Measurements from ENCODE around the gene RABEPK.
A peak's percentile ranks its signal among the peaks of the same experiment; 100 is the strongest.
"Not testable (repeated sequence)": the region's sequence is repeated elsewhere in the genome, so short reads cannot be mapped to it uniquely, and the experiment has no call there.

Gene RABEPK

DNA sequence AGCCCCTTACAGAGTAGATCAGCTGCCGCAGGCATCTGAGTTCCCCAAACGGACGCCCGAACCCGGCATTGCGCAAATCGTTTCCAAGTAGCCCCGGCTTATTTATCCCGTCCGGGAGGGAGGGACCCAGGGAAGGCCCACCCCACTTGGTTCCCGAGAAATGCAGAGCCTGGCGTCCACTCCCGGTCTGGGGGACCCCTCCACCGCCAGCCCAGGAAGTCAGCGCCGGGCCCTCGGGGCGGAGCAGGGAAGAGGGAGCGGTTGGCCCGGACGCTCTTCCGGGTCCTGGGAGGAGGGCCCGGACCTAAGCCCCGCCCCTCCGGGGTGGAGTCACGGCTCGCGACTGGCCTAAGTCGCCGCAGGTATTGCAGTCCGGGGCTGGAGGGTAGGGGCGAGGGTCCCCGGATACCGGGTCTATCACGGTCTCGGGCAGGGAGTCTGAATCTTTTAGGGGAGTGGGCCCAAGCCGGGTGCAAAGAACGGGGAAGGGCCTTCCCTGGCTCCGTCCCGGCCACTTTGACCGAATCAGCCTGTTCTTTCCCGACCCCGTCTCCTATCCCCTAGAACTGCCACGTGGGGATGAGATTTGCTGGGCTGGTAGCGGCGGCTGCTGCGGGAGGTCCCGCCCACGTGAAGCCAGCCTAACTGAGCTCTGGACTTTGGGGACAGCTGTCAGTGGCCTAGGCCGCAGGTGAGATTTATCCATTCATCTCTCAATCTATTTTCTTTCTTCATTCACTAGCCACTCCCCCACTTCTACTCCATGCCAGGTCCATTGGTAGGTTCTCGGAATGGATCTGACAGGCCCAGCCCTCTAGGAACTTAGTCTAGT, at the start of gene RABEPK:
RABEPK (plus strand) TSS at position 327 of the 832 bp plus-strand sequence. CDS start 2,472 bp downstream, outside the sequence.
- Histone ChIP-seq H3K9ac (ENCODE audit: insufficient read length) (peak within 1 kb of the TSS; percentile 52), H3K27ac (peak within 1 kb of the TSS; percentile 54; the same call in 1 of the 2 replicates)
- no peak for TF ChIP-seq FOXP2 (optimal IDR thresholded peaks at IDR 0.05; ENCODE audit: control extremely low read depth, extremely low read length, insufficient read depth)
- peak; percentile 94 for TF ChIP-seq POLR2AphosphoS5 (IDR thresholded peaks at IDR 0.05; ENCODE audit: borderline replicate concordance, low read depth, low read length)

GRCh38 chr9:125151730-125152129, 48.6 kb upstream of the RABEPK start:
- Histone ChIP-seq H3K9me3 (ENCODE audit: low read depth, low read length) (no peaks in the 10 kb centered on the region), H3K27ac (no peak overlapping the region), H3K4me3 (no peak overlapping the region), H3K9ac (ENCODE audit: insufficient read length) (no peak overlapping the region), H3K36me3 (ENCODE audit: insufficient read depth, low read length) (peaks cover 47% of the 10 kb centered on the region)
- DNase-seq (ENCODE audit: low read depth, low spot score), result no peak
- no peak for TF ChIP-seq EZH2 (IDR thresholded peaks at IDR 0.05)
- TF ChIP-seq FOXP2 (optimal IDR thresholded peaks at IDR 0.05; ENCODE audit: control extremely low read depth, extremely low read length, insufficient read depth), result no peak
- no peak for TF ChIP-seq POLR2AphosphoS5 (IDR thresholded peaks at IDR 0.05; ENCODE audit: borderline replicate concordance, low read depth, low read length)

More for the DNA sequence above, at the start of gene RABEPK:
- DNase-seq (ENCODE audit: low read depth, low spot score), result no peak
- no peaks in the 10 kb centered on the region for H3K9me3 ChIP-seq (ENCODE audit: low read depth, low read length)
- H3K4me3 ChIP-seq, result peak within 1 kb of the TSS; percentile 90
- peaks cover 8% of the 10 kb centered on the region for H3K36me3 ChIP-seq (ENCODE audit: insufficient read depth, low read length)

- Histone ChIP-seq H3K9me3 (ENCODE audit: low read depth, low read length) (no peaks in the 10 kb centered on the region), H3K27ac (no peak overlapping the region), H3K36me3 (ENCODE audit: insufficient read depth, low read length) (peaks cover 47% of the 10 kb centered on the region), H3K9ac (ENCODE audit: insufficient read length) (no peak overlapping the region), H3K4me3 (no peak overlapping the region)
- DNase-seq (ENCODE audit: low read depth, low spot score), result no peak
- TF ChIP-seq FOXP2 (optimal IDR thresholded peaks at IDR 0.05; ENCODE audit: control extremely low read depth, extremely low read length, insufficient read depth) (no peak), EZH2 (IDR thresholded peaks at IDR 0.05) (no peak), POLR2AphosphoS5 (IDR thresholded peaks at IDR 0.05; ENCODE audit: borderline replicate concordance, low read depth, low read length) (no peak)
Measured at GRCh38 chr9:125153712-125154367, 46.5 kb upstream of the RABEPK start.

DNA sequence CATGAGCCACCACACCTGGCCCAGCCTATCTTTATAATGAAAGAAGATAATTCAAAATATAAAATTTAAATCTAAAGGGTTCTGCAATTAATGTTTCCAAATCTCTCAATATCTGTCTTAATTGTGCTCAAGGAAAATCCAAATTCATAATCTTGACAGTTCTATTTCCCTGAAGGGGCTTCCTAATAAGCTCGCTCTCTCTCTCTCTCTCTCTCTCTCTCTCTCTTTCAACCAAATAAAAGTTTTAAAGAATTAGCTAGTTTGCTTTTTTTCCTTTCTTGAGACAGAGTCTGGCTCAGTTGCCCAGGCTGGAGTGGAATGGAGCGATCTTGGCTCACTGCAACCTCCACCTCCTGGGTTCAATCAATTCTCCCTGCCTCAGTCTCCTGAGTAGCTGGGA, 43.8 kb upstream of the RABEPK start:
- no peak for DNase-seq (ENCODE audit: low read depth, low spot score)
- TF ChIP-seq EZH2 (IDR thresholded peaks at IDR 0.05) (no peak), FOXP2 (optimal IDR thresholded peaks at IDR 0.05; ENCODE audit: control extremely low read depth, extremely low read length, insufficient read depth) (no peak), POLR2AphosphoS5 (IDR thresholded peaks at IDR 0.05; ENCODE audit: borderline replicate concordance, low read depth, low read length) (no peak)
- Histone ChIP-seq H3K36me3 (ENCODE audit: insufficient read depth, low read length) (peaks cover 33% of the 10 kb centered on the region), H3K27ac (no peak overlapping the region), H3K4me3 (no peak overlapping the region), H3K9me3 (ENCODE audit: low read depth, low read length) (no peaks in the 10 kb centered on the region), H3K9ac (ENCODE audit: insufficient read length) (no peak overlapping the region)

DNA sequence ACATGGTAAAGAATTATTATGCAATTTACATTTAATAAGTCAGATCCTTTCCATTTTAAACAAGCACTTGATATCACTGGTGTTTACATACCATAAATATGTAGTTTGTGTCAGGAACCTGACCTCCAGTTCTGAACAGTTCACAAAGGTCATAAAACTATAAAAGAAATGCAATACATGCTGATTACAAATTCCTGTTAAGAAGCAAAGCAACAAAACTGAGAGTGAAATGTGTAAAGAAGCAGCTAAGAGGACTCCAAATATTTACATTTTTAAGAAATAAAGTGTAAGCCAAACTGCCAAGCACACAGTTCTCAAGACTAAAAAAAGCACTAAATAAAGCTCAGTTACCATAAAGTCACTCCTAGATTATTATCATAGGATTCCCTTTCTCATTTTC, 39.6 kb upstream of the RABEPK start:
- H3K9ac ChIP-seq (ENCODE audit: insufficient read length), result no peak overlapping the region
- H3K4me3 ChIP-seq, result no peak overlapping the region
- DNase-seq (ENCODE audit: low read depth, low spot score), result no peak
- peak overlapping the region; percentile 72 for H3K27ac ChIP-seq
- no peaks in the 10 kb centered on the region for H3K9me3 ChIP-seq (ENCODE audit: low read depth, low read length)
- TF ChIP-seq EZH2 (IDR thresholded peaks at IDR 0.05), result no peak
- no peak for TF ChIP-seq POLR2AphosphoS5 (IDR thresholded peaks at IDR 0.05; ENCODE audit: borderline replicate concordance, low read depth, low read length)
- TF ChIP-seq FOXP2 (optimal IDR thresholded peaks at IDR 0.05; ENCODE audit: control extremely low read depth, extremely low read length, insufficient read depth), result no peak
- peaks cover 10% of the 10 kb centered on the region for H3K36me3 ChIP-seq (ENCODE audit: insufficient read depth, low read length)

- peak overlapping the region; percentile 72 for H3K27ac ChIP-seq
- H3K4me3 ChIP-seq, result no peak overlapping the region
- no peaks in the 10 kb centered on the region for H3K9me3 ChIP-seq (ENCODE audit: low read depth, low read length)
- TF ChIP-seq EZH2 (IDR thresholded peaks at IDR 0.05) (no peak), FOXP2 (optimal IDR thresholded peaks at IDR 0.05; ENCODE audit: control extremely low read depth, extremely low read length, insufficient read depth) (no peak), POLR2AphosphoS5 (IDR thresholded peaks at IDR 0.05; ENCODE audit: borderline replicate concordance, low read depth, low read length) (no peak)
- DNase-seq (ENCODE audit: low read depth, low spot score), result no peak
- H3K9ac ChIP-seq (ENCODE audit: insufficient read length), result no peak overlapping the region
- H3K36me3 ChIP-seq (ENCODE audit: insufficient read depth, low read length), result peaks cover 14% of the 10 kb centered on the region
Measured at GRCh38 chr9:125161284-125161918, 38.9 kb upstream of the RABEPK start.

DNA sequence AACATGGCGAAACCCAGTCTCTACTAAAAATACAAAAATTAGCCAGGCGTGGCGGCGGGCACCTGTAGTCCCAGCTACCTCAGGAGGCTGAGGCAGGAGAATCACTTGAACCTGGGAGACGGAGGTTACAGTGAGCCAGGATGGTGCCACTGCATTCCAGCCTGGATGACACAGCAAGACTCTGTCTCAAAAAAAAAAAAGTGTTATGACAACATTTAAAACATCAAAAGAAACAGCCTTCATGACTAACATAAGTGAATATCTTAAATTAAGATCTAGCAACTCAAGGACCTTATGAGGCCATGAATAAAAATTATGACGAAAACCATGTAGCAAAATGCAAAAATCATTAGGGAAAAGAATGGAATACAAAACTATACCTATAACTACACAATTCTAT, 37.5 kb upstream of the RABEPK start:
- DNase-seq (ENCODE audit: low read depth, low spot score); H3K9me3 ChIP-seq (ENCODE audit: low read depth, low read length); H3K4me3 ChIP-seq; H3K27ac ChIP-seq; H3K9ac ChIP-seq (ENCODE audit: insufficient read length): not testable (repeated sequence)
- H3K36me3 ChIP-seq (ENCODE audit: insufficient read depth, low read length), result peaks cover 14% of the 10 kb centered on the region

DNA sequence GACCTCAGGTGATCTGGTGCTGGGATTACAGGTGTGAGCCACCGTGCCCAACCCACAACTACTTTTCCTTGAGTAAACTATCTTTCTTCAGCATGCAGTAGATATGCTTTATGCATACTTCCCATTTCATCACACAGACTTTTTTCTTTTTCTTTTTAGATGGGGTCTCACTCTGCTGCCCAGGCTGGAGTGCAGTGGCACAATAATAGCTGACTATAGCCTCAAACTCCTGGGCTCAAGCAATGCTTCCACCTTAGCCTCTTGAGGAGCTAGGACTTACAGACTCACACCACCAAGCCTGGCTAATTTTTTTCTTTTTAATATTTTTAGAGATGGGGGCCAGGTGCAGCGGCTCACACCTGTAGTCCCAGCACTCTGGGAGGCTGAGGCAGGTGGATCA, 33.6 kb upstream of the RABEPK start:
- no peak for DNase-seq (ENCODE audit: low read depth, low spot score)
- no peaks in the 10 kb centered on the region for H3K9me3 ChIP-seq (ENCODE audit: low read depth, low read length)
- H3K36me3 ChIP-seq (ENCODE audit: insufficient read depth, low read length), result peaks cover 29% of the 10 kb centered on the region
- no peak overlapping the region for H3K9ac ChIP-seq (ENCODE audit: insufficient read length)
- no peak for TF ChIP-seq FOXP2 (optimal IDR thresholded peaks at IDR 0.05; ENCODE audit: control extremely low read depth, extremely low read length, insufficient read depth)
- no peak for TF ChIP-seq EZH2 (IDR thresholded peaks at IDR 0.05)
- TF ChIP-seq POLR2AphosphoS5 (IDR thresholded peaks at IDR 0.05; ENCODE audit: borderline replicate concordance, low read depth, low read length), result no peak
- no peak overlapping the region for H3K27ac ChIP-seq
- no peak overlapping the region for H3K4me3 ChIP-seq

Measured in SK-N-MC (cell line).